SW 1271 (cell line): ENCODE data around the gene APPL2.

Experiments
- DNase-seq, 2 experiments: peaks; one replicate each; lab custom pipeline; 2025; lab: John Stamatoyannopoulos, UW

The APPL2 gene, protein sequence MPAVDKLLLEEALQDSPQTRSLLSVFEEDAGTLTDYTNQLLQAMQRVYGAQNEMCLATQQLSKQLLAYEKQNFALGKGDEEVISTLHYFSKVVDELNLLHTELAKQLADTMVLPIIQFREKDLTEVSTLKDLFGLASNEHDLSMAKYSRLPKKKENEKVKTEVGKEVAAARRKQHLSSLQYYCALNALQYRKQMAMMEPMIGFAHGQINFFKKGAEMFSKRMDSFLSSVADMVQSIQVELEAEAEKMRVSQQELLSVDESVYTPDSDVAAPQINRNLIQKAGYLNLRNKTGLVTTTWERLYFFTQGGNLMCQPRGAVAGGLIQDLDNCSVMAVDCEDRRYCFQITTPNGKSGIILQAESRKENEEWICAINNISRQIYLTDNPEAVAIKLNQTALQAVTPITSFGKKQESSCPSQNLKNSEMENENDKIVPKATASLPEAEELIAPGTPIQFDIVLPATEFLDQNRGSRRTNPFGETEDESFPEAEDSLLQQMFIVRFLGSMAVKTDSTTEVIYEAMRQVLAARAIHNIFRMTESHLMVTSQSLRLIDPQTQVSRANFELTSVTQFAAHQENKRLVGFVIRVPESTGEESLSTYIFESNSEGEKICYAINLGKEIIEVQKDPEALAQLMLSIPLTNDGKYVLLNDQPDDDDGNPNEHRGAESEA

GRCh38 chr12:105235732-105236476 is at the start of gene APPL2:
TSS of gene APPL2 (minus strand) at chr12:105236174. CDS start at chr12:105236012, 162 bp downstream.
- peak; percentile 52 to 77 for DNase-seq

GRCh38 chr12:105285378-105285777 is 49.4 kb upstream of the APPL2 start:
- no peak for DNase-seq

DNA sequence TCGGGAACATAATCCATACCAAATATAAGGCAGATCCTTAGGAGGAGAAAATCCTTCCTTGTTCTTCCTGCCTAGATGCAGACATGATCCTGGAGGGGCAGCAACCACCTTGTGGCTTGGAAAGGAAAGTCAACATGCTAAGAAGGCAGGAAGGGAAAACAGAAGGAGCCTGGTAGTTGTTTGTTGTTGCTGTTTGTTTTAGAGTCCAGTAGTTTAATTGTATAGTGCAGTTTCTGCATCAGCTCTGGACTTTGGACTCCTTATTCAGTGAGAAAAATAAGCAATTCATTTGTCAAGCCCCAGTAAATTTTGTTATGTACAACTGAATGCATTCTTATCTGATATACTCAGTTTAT is 45.7 kb upstream of the APPL2 start:
- no peak for DNase-seq

- DNase-seq = no peak
Measured at GRCh38 chr12:105280966-105281693, 45.2 kb upstream of the APPL2 start.

GRCh38 chr12:105279460-105280056 is 43.6 kb upstream of the APPL2 start:
- DNase-seq = no peak

DNA sequence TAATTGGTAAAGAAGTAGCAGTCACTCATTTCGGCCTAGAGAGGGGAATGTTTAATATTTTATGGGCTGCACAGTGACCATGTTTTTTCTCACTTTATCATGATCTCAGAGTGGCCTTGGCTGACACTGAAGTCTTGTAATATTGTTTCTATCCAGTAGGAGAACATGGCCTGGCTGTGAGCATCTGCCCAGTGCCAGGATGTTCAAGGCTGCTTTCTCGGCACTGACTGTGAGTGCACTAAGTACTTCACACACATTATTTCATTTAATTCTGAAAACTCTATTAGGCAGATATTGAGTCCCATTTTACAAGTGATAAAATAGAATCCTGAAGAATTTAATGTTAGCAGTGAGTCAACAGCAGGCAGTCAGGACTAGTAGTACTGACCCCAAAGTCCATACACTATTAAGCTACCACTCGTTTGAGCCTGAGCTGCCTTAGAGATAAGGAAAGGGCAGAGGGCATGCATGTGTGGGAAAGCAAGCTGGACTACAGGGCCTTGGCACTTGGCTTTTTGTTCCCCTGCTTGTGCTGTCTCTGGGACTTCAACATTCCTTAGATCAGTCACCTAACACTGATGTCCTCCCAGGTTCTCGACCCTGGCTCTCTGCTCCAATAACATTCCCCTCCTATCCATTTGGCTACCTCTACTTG is 42.2 kb upstream of the APPL2 start:
- DNase-seq = no peak

DNA sequence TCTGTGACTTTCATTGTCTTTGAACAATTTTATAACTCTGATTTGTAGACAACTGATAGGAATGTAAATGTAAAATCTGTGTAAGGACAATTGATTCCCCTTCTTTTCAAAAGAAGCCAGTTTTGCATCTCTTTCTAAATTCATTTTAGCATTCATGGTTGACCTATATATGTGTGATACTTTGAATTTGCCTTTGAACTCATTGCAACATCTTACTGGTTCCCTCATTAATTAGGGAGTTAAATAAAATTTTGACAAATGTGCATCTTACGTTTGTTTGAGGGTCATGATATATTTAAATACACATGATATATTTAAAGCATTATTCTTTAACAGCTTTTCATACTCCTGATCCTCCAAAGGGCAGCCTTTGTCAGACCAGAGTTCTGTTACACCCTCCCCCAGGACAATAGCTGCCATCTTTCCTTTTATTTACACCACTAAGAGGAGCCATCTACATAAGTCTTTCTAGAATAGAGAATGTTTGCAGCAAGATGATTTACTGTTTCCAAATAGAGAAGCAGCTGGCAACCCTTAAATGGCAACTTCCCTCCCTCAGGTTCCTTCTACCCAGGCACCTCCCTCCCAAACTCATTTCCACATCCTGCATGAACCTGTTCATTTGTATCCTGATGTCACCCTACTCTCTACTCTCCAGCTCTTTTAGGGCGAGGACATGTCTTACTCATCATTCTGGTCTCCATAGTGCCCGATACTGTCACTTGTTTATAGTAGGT is 40.2 kb upstream of the APPL2 start:
- DNase-seq = no peak

- DNase-seq = no peak
Measured at GRCh38 chr12:105274571-105274970, 38.6 kb upstream of the APPL2 start.

GRCh38 chr12:105273601-105274000 is 37.6 kb upstream of the APPL2 start:
- no peak for DNase-seq

GRCh38 chr12:105272814-105273416 is 36.9 kb upstream of the APPL2 start:
- no peak for DNase-seq

DNA sequence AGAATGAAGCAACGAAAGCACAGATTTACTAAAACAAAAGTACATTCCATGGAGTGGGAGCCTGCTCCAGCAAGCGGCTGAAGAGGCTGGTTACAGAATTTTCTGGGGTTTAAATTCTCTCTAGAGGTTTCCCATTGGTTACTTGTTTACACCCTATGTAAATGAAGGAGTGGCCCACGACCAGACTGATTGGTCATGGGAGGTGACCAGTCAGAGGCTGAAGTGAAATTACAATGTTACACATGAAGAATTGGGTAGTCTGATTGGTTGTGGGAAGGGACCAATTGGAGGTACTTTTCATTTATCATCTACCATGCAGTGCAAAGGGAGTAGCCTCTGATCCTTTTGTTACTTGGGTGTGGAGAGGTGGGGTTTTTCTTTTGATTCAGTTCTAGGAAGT is 36.2 kb upstream of the APPL2 start:
- no peak for DNase-seq

- DNase-seq = no peak
Measured at GRCh38 chr12:105271364-105271763, 35.4 kb upstream of the APPL2 start.

GRCh38 chr12:105270671-105271255 is 34.8 kb upstream of the APPL2 start:
- no peak for DNase-seq

DNA sequence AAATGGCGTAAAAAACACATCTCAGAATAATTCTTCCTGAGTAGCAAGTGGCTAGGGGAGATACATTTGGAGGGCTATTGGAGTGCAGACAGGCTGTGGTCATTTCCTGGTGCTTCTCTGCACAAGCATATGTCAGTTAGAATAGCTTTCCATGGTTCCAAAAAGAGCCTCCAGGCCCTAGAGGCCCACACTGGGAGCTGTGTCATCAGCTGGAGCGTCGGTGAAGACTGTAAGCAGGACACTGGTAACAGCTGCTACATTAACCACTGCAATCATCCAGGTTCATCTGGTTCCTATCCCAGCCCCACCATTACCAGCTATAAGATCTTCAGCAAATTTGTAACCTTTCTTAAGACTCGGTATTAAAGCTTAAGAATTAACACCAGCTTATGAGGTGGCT is 31.7 kb upstream of the APPL2 start:
- no peak for DNase-seq

- DNase-seq = no peak
Measured at GRCh38 chr12:105264771-105265170, 28.8 kb upstream of the APPL2 start.

- DNase-seq = no peak
Measured at GRCh38 chr12:105262461-105263184, 26.6 kb upstream of the APPL2 start.

DNA sequence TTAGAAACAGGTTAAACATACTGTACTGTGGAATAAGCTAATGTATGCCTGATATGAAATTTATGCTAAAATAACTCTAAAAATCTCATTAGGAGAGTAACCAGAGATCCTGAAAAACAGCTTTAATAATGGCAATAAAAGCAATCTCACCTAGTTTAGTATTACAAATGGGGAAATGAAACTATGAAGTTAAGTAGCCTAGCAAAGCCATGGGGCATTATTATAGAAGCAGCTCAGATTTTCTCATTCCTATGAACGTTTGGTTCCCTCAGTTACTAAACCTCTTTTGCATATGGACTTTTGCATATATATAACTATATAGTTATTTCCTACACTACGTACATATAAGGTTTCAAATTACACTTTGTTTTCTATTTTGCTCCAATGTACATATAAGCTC is 25.0 kb upstream of the APPL2 start:
- DNase-seq = no peak

DNA sequence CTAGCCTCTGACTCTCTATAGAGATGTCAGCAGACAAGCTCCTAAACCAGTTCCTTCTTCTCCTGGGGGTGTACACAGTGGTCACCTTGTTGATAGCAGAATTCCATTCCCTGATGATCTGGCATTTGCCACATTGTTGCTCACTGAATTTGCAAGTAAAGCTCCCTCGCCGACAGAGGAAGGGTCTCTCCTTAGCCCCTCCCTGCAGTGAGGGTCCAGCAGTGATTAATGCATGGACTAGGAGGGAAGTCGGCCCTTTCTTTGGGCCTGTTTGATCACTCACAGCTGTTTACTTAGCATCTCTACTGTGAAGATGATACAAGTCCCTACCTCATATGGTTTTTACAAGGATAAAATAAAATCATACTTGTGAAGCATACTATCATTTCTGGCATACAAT is 23.3 kb upstream of the APPL2 start:
- DNase-seq = no peak

DNA sequence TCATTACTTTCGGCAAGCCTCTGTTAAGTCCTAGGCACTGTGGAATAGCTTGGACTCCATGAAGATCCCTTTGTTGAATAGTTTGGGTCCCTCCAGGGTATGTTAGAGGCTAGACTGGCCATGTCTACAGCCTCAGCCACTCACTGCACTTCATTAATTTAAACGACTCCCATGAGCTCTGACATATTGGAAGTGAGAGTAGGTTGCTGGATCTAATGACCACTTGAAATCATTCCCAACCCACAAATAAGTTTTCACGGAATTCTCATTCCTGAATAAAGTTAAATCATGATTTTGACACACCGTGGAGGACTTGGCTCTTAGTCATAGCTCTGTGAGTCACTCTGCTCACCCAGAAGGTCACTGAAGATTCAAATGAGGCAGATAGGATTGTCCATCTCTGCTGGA is 21.4 kb upstream of the APPL2 start:
- DNase-seq = peak in 1 of 2 experiments; percentile 29
